Measurements from ENCODE around the gene ARHGEF7. TPM values are rescaled to one million over a fixed set of nuclear protein-coding genes. Genes with fewer than 3 reads are reported as not detected.

The ARHGEF7 gene
- total RNA-seq, 1 donor from 2014 or later, result 73.7 TPM

DNA sequence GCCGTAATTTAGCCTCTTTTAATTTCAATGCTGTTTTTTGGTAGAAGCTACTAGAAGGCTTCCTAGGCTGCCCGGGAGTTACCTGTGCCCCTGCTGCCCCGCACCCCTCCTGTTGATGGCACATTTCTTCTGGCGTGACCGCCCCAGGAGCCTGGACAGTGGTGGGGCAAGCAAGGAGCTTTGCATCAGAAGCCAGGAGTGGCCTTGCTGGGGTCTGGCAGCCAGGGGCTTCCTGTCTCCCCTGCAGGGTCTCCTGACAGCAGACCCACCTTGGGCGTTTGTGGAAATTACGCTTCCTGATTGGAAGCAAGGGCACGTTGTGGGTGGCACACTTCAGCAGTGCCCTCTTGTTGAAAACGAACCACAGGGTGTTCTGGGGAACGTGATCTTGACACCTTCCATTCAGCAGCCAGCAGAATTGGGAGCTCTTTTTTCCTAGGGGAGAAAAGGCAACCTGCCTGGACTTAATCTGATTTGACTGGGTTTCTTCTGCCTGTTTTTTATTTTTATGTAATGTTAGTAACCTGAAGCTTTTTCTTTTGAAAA, 115.3 kb downstream of the ARHGEF7 start:
- Mint-ChIP-seq H3K27ac (ENCODE audit: unreplicated experiment) (no peak overlapping the region), H3K4me1 (ENCODE audit: low read depth, unreplicated experiment) (peaks cover 36% of the 10 kb centered on the region), H3K9me3 (ENCODE audit: unreplicated experiment) (no peaks in the 10 kb centered on the region), H3K36me3 (ENCODE audit: low read depth, unreplicated experiment) (peaks cover 27% of the 10 kb centered on the region), H3K27me3 (ENCODE audit: low read depth, unreplicated experiment) (no peaks in the 10 kb centered on the region), H3K4me3 (ENCODE audit: unreplicated experiment) (no peak overlapping the region)
- no peak overlapping the region for H3K4me2 ChIP-seq (ENCODE audit: low read length)
- DNase-seq (ENCODE audit: low read depth) (no peak), FAIRE-seq (no peak)
- H3K36me3 ChIP-seq (ENCODE audit: insufficient read depth, low read length), result peaks cover 2% of the 10 kb centered on the region
- H4K20me1 ChIP-seq (ENCODE audit: insufficient read depth, low read length), result peaks cover 64% of the 10 kb centered on the region
- H3K4me1 ChIP-seq (ENCODE audit: insufficient read depth, low read length), result peaks cover 23% of the 10 kb centered on the region
- no peak overlapping the region for H3K9ac ChIP-seq (ENCODE audit: low read length)
- no peaks in the 10 kb centered on the region for H3K27me3 ChIP-seq (ENCODE audit: insufficient read depth, low read length)
- no peaks in the 10 kb centered on the region for H3K9me3 ChIP-seq (ENCODE audit: insufficient read depth, low read depth, low read length)
- H2AFZ ChIP-seq (ENCODE audit: low read depth, low read length), result no peak overlapping the region
- H3K4me3 ChIP-seq (ENCODE audit: insufficient read depth, low read depth, low read length), result no peak overlapping the region
- no peak for TF ChIP-seq EZH2 (IDR thresholded peaks at IDR 0.05; ENCODE audit: insufficient read depth, low read length)
- TF ChIP-seq, protein P1, sequence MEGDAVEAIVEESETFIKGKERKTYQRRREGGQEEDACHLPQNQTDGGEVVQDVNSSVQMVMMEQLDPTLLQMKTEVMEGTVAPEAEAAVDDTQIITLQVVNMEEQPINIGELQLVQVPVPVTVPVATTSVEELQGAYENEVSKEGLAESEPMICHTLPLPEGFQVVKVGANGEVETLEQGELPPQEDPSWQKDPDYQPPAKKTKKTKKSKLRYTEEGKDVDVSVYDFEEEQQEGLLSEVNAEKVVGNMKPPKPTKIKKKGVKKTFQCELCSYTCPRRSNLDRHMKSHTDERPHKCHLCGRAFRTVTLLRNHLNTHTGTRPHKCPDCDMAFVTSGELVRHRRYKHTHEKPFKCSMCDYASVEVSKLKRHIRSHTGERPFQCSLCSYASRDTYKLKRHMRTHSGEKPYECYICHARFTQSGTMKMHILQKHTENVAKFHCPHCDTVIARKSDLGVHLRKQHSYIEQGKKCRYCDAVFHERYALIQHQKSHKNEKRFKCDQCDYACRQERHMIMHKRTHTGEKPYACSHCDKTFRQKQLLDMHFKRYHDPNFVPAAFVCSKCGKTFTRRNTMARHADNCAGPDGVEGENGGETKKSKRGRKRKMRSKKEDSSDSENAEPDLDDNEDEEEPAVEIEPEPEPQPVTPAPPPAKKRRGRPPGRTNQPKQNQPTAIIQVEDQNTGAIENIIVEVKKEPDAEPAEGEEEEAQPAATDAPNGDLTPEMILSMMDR (IDR thresholded peaks at IDR 0.05; ENCODE audit: insufficient read depth, low read depth, low read length), result no peak
- H3K27ac ChIP-seq (ENCODE audit: low read depth, low read length), result no peak overlapping the region
- H3K79me2 ChIP-seq (ENCODE audit: insufficient read depth, low read length), result peaks cover 71% of the 10 kb centered on the region

DNA sequence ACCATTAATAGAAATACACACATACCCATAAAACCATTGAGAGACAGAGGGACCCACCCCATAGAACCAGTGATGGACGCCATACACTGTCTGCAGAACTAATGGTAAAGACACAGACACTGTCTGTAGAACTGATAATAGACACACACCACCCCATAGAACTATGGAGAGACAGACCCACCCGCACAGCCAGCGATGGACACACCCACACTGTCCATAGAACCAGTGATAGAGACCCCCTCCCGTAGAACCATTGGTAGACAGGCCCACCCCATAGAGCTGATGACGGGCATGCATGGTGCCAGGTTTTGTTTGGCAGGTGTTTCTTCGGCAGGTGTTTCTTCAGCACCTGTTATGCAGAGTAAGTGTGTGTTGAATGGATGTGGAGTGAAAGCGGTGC, 117.1 kb downstream of the ARHGEF7 start:
- no peaks in the 10 kb centered on the region for H3K27me3 Mint-ChIP-seq (ENCODE audit: low read depth, unreplicated experiment)
- H3K9me3 Mint-ChIP-seq (ENCODE audit: unreplicated experiment), result no peaks in the 10 kb centered on the region
- FAIRE-seq (no peak), DNase-seq (ENCODE audit: low read depth) (no peak)
- peaks cover 23% of the 10 kb centered on the region for H3K4me1 Mint-ChIP-seq (ENCODE audit: low read depth, unreplicated experiment)
- no peak overlapping the region for H3K9ac ChIP-seq (ENCODE audit: low read length)
- TF ChIP-seq, protein P1 (IDR thresholded peaks at IDR 0.05; ENCODE audit: insufficient read depth, low read depth, low read length), result no peak
- no peak for TF ChIP-seq EZH2 (IDR thresholded peaks at IDR 0.05; ENCODE audit: insufficient read depth, low read length)
- H3K4me1 ChIP-seq (ENCODE audit: insufficient read depth, low read length), result peaks cover 23% of the 10 kb centered on the region
- no peak overlapping the region for H2AFZ ChIP-seq (ENCODE audit: low read depth, low read length)
- no peak overlapping the region for H3K27ac Mint-ChIP-seq (ENCODE audit: unreplicated experiment)
- peaks cover 54% of the 10 kb centered on the region for H3K79me2 ChIP-seq (ENCODE audit: insufficient read depth, low read length)
- H3K36me3 Mint-ChIP-seq (ENCODE audit: low read depth, unreplicated experiment), result peaks cover 29% of the 10 kb centered on the region
- H3K27me3 ChIP-seq (ENCODE audit: insufficient read depth, low read length), result no peaks in the 10 kb centered on the region
- peaks cover 2% of the 10 kb centered on the region for H3K36me3 ChIP-seq (ENCODE audit: insufficient read depth, low read length)
- no peak overlapping the region for H3K4me3 ChIP-seq (ENCODE audit: insufficient read depth, low read depth, low read length)
- no peak overlapping the region for H3K4me2 ChIP-seq (ENCODE audit: low read length)
- no peak overlapping the region for H3K4me3 Mint-ChIP-seq (ENCODE audit: unreplicated experiment)
- H3K27ac ChIP-seq (ENCODE audit: low read depth, low read length), result no peak overlapping the region
- peaks cover 55% of the 10 kb centered on the region for H4K20me1 ChIP-seq (ENCODE audit: insufficient read depth, low read length)
- no peaks in the 10 kb centered on the region for H3K9me3 ChIP-seq (ENCODE audit: insufficient read depth, low read depth, low read length)

DNA sequence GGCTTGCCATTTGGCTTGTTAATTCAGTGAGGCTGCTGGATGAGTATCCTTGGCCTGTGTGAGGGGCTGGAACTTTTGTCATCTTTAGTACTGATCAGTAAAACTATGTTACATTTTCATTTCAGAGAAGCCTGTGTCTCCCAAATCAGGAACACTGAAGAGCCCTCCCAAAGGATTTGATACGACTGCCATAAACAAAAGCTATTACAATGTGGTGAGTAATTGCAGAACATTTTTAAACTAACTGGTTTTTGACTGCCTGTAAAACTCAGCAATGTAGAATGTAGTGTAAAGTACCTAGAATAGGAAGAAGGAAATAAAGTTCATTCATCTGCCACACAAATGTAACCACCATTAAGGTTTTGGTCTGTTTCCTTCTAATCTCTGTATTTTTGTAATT, 118.0 kb downstream of the ARHGEF7 start:
- Mint-ChIP-seq H3K27ac (ENCODE audit: unreplicated experiment) (no peak overlapping the region), H3K4me3 (ENCODE audit: unreplicated experiment) (no peak overlapping the region), H3K27me3 (ENCODE audit: low read depth, unreplicated experiment) (no peaks in the 10 kb centered on the region), H3K36me3 (ENCODE audit: low read depth, unreplicated experiment) (peaks cover 29% of the 10 kb centered on the region), H3K9me3 (ENCODE audit: unreplicated experiment) (no peaks in the 10 kb centered on the region), H3K4me1 (ENCODE audit: low read depth, unreplicated experiment) (peaks cover 17% of the 10 kb centered on the region)
- Histone ChIP-seq H3K36me3 (ENCODE audit: insufficient read depth, low read length) (peaks cover 2% of the 10 kb centered on the region), H3K79me2 (ENCODE audit: insufficient read depth, low read length) (peaks cover 53% of the 10 kb centered on the region), H3K4me1 (ENCODE audit: insufficient read depth, low read length) (peaks cover 14% of the 10 kb centered on the region), H3K9ac (ENCODE audit: low read length) (no peak overlapping the region), H3K4me3 (ENCODE audit: insufficient read depth, low read depth, low read length) (no peak overlapping the region), H3K4me2 (ENCODE audit: low read length) (no peak overlapping the region), H3K27me3 (ENCODE audit: insufficient read depth, low read length) (no peaks in the 10 kb centered on the region), H2AFZ (ENCODE audit: low read depth, low read length) (no peak overlapping the region), H4K20me1 (ENCODE audit: insufficient read depth, low read length) (peaks cover 47% of the 10 kb centered on the region), H3K9me3 (ENCODE audit: insufficient read depth, low read depth, low read length) (no peaks in the 10 kb centered on the region), H3K27ac (ENCODE audit: low read depth, low read length) (no peak overlapping the region)
- TF ChIP-seq, protein P1 (IDR thresholded peaks at IDR 0.05; ENCODE audit: insufficient read depth, low read depth, low read length), result no peak
- no peak for TF ChIP-seq EZH2 (IDR thresholded peaks at IDR 0.05; ENCODE audit: insufficient read depth, low read length)
- DNase-seq (ENCODE audit: low read depth) (no peak), FAIRE-seq (no peak)
